H1 (cell line): Measurements from ENCODE around the gene PFN3. TPM values are rescaled to one million over a fixed set of nuclear protein-coding genes. Genes with fewer than 3 reads are reported as not detected.

Experiments used
- CTCF ChIA-PET: fragments of 300-600 bp; sonication (Branson Sonifier 250); formaldehyde crosslinking; loops from one replicate; lab custom pipeline; 2021; ENCODE audit not compliant: partially characterized antibody; lab: Charles Lee
- POLR2A ChIA-PET: fragments of 300-600 bp; sonication (Branson Sonifier 250); formaldehyde crosslinking; loops from one replicate; lab custom pipeline; 2021; ENCODE audit warnings: inconsistent platforms; ENCODE audit not compliant: partially characterized antibody; lab: Charles Lee
- DNase-seq, 2 experiments: peaks; one replicate each; pipeline versions ENCODE4 v3.0.0 to v3.0.0-alpha.2; 2010 to 2022; ENCODE audit warnings: low spot score in 2 of 2, low read depth in 1 of 2, mixed read lengths in 1 of 2
- FAIRE-seq: peaks from 2 replicates; lab custom pipeline; 2011; peaks lifted over from hg19 to GRCh38; lab: Jason Lieb, UNC
- H2AFZ ChIP-seq: 2 replicates; pipeline ENCODE4 v1.8.1; 2012; ENCODE audit warnings: low read length, inconsistent platforms
- H2AK5ac ChIP-seq: 2 replicates; pipeline ENCODE4 v1.6.1; 2013; ENCODE audit warnings: low read depth, low read length
- H2BK120ac ChIP-seq: replicated peaks from 2 replicates; pipeline ENCODE3; 2013; ENCODE audit warnings: low read depth, low read length, inconsistent platforms
- H2BK12ac ChIP-seq: 2 replicates; pipeline ENCODE4 v1.6.1; 2013; ENCODE audit warnings: low read depth, low read length
- H2BK15ac ChIP-seq: 2 replicates; pipeline ENCODE4 v1.6.1; 2013; ENCODE audit warnings: low read length
- H2BK20ac ChIP-seq: 2 replicates; pipeline ENCODE4 v1.6.1; 2013; ENCODE audit warnings: low read length
- H2BK5ac ChIP-seq: 2 replicates; pipeline ENCODE4 v1.6.1; 2013; ENCODE audit warnings: low read depth, low read length
- H3K14ac ChIP-seq: 2 replicates; pipeline ENCODE4 v1.6.1; 2013; ENCODE audit warnings: inconsistent platforms; ENCODE audit not compliant: insufficient read length
- H3K18ac ChIP-seq: 2 replicates; pipeline ENCODE4 v1.6.1; 2013; ENCODE audit warnings: low read length; ENCODE audit errors: extremely low read depth
- H3K23ac ChIP-seq: 2 replicates; pipeline ENCODE4 v1.6.1; 2013; ENCODE audit warnings: inconsistent platforms; ENCODE audit not compliant: insufficient read length
- H3K23me2 ChIP-seq: 2 replicates; pipeline ENCODE4 v1.6.1; 2013; ENCODE audit warnings: low read depth, low read length
- H3K27ac ChIP-seq: 2 replicates; pipeline ENCODE4 v1.6.1; 2011; ENCODE audit warnings: low read depth, low read length, inconsistent platforms
- H3K27me3 ChIP-seq, 4 experiments: replicated peaks in 1 of 4; 1 replicate in 1 of 4; 2 replicates in 3 of 4; pipeline versions ENCODE4 v1.6.1 to v1.8.1; 2011 to 2013; ENCODE audit warnings: low read length in 3 of 4, mild to moderate bottlenecking in 3 of 4, inconsistent platforms in 2 of 4, mixed read lengths in 2 of 4, moderate library complexity in 1 of 4; ENCODE audit not compliant: control insufficient read depth in 3 of 4, insufficient read depth in 3 of 4; ENCODE audit errors: extremely low read depth in 1 of 4
- H3K36me3 ChIP-seq, 4 experiments: 2 replicates each; pipeline versions ENCODE4 v1.6.1 to v1.8.1; 2011 to 2013; ENCODE audit warnings: mild to moderate bottlenecking in 4 of 4, low read length in 3 of 4, moderate library complexity in 2 of 4, control low read depth in 1 of 4, inconsistent platforms in 1 of 4; ENCODE audit not compliant: insufficient read depth in 4 of 4, control insufficient read depth in 2 of 4
- H3K4ac ChIP-seq: replicated peaks from 2 replicates; pipeline ENCODE3; 2013; ENCODE audit warnings: low read length, low read depth, mixed read lengths, inconsistent platforms; ENCODE audit not compliant: insufficient read length
- H3K4me1 ChIP-seq, 4 experiments: replicated peaks in 1 of 4; 1 replicate in 1 of 4; 2 replicates in 3 of 4; pipeline versions ENCODE4 v1.6.1 to v1.8.1; 2011 to 2013; ENCODE audit warnings: low read length in 3 of 4, inconsistent platforms in 2 of 4, mixed read lengths in 1 of 4; ENCODE audit not compliant: insufficient read depth in 4 of 4, control insufficient read depth in 3 of 4
- H3K4me2 ChIP-seq, 2 experiments: 2 replicates each; pipeline versions ENCODE4 v1.6.1 to v1.8.1; 2011 to 2013; ENCODE audit warnings: low read depth in 2 of 2, low read length in 2 of 2, control low read depth in 1 of 2, inconsistent platforms in 1 of 2, mild to moderate bottlenecking in 1 of 2; ENCODE audit not compliant: insufficient read depth in 1 of 2
- H3K4me3 ChIP-seq, 4 experiments: fragments of 200-600, 300-600 bp in 1 of 4; sonication (generic), shearing (Covaris generic), sonication (Bioruptor Twin) in 1 of 4; 2 replicates each; pipeline versions ENCODE4 v1.5.1 to v1.8.1; 2011 to 2016; ENCODE audit warnings: low read length in 4 of 4, low read depth in 3 of 4, control low read depth in 2 of 4, inconsistent platforms in 2 of 4, mild to moderate bottlenecking in 2 of 4, mixed read lengths in 1 of 4, moderate library complexity in 1 of 4; ENCODE audit not compliant: insufficient read depth in 2 of 4; ENCODE audit errors: extremely low read depth in 1 of 4
- H3K56ac ChIP-seq: replicated peaks from 2 replicates; pipeline ENCODE3; 2013; ENCODE audit warnings: low read depth, mild to moderate bottlenecking, mixed read lengths, low read length, inconsistent platforms; ENCODE audit not compliant: insufficient read length
- H3K79me1 ChIP-seq: 2 replicates; pipeline ENCODE4 v1.6.1; 2013; ENCODE audit warnings: low read depth, low read length, control low read depth
- H3K79me2 ChIP-seq, 2 experiments: 2 replicates each; pipeline versions ENCODE4 v1.6.1 to v1.8.1; 2012 to 2013; ENCODE audit warnings: low read length in 2 of 2, mild to moderate bottlenecking in 2 of 2, inconsistent platforms in 1 of 2; ENCODE audit not compliant: insufficient read depth in 2 of 2, control insufficient read depth in 1 of 2
- H3K9ac ChIP-seq, 4 experiments: replicated peaks in 1 of 4; 1 replicate in 1 of 4; 2 replicates in 3 of 4; pipeline versions ENCODE4 v1.6.1 to v1.8.1; 2011 to 2013; ENCODE audit warnings: low read depth in 3 of 4, low read length in 3 of 4, control low read depth in 2 of 4, mild to moderate bottlenecking in 2 of 4, moderate library complexity in 2 of 4, inconsistent platforms in 1 of 4; ENCODE audit errors: extremely low read depth in 1 of 4
- H3K9me3 ChIP-seq, 2 experiments: 2 replicates each; pipeline versions ENCODE4 v1.6.1 to v1.8.1; 2012 to 2013; ENCODE audit warnings: mild to moderate bottlenecking in 2 of 2, moderate library complexity in 2 of 2, control low read depth in 1 of 2, inconsistent platforms in 1 of 2, low read depth in 1 of 2, low read length in 1 of 2, mixed read lengths in 1 of 2; ENCODE audit not compliant: insufficient read depth in 2 of 2
- H4K20me1 ChIP-seq, 2 experiments: replicated peaks in 1 of 2; 2 replicates each; pipeline versions ENCODE3 to v1.8.1; 2011 to 2013; ENCODE audit warnings: inconsistent platforms in 2 of 2, low read length in 2 of 2, mild to moderate bottlenecking in 1 of 2; ENCODE audit not compliant: insufficient read depth in 2 of 2, control insufficient read depth in 1 of 2
- H4K5ac ChIP-seq: 2 replicates; pipeline ENCODE4 v1.6.1; 2013; ENCODE audit warnings: low read length, low read depth, mixed read lengths, inconsistent platforms; ENCODE audit not compliant: insufficient read length
- H4K8ac ChIP-seq: 2 replicates; pipeline ENCODE4 v1.8.0; 2013; ENCODE audit warnings: mild to moderate bottlenecking, moderate library complexity, low read length, inconsistent platforms; ENCODE audit not compliant: insufficient read depth; ENCODE audit errors: extremely low read depth
- H4K91ac ChIP-seq: replicated peaks from 2 replicates; pipeline ENCODE3; 2013; ENCODE audit warnings: low read length, mixed read lengths, inconsistent platforms; ENCODE audit not compliant: insufficient read length
- GABPA ChIP-seq: IDR thresholded peaks from 2 replicates; pipeline ENCODE4 v1.6.1; 2011; ENCODE audit warnings: mild to moderate bottlenecking, low read length, moderate library complexity, borderline replicate concordance; ENCODE audit not compliant: insufficient read depth
- HDAC2 ChIP-seq, 2 experiments: fragments of 300-600 bp in 1 of 2; sonication (generic) in 1 of 2; IDR thresholded peaks; 2 replicates each; pipeline ENCODE4 v1.6.1; 2011 to 2012; ENCODE audit warnings: low read depth in 2 of 2, low read length in 2 of 2, mild to moderate bottlenecking in 2 of 2, moderate library complexity in 2 of 2, borderline replicate concordance in 1 of 2, inconsistent platforms in 1 of 2
- JUND ChIP-seq: IDR thresholded peaks from 2 replicates; pipeline ENCODE4 v1.6.1; 2011; ENCODE audit warnings: mild to moderate bottlenecking, improper control_type of control experiment, low read length
- RAD21 ChIP-seq, 2 experiments: IDR thresholded peaks in 1 of 2; conservative IDR thresholded peaks in 1 of 2; 2 replicates each; pipeline ENCODE4 v1.6.1; 2011; ENCODE audit warnings: low read depth in 2 of 2, low read length in 2 of 2, improper control_type of control experiment in 1 of 2, inconsistent platforms in 1 of 2, mild to moderate bottlenecking in 1 of 2, moderate library complexity in 1 of 2
- RBBP5 ChIP-seq: IDR thresholded peaks from 2 replicates; pipeline ENCODE4 v1.7.1; 2012; ENCODE audit warnings: low read depth, mild to moderate bottlenecking, inconsistent platforms, low read length, moderate library complexity, borderline replicate concordance
- WGBS, 2 experiments: shearing (Covaris generic) in 1 of 2; methylation state at CpG; one replicate each; pipeline versions ENCODE4 v1.1.6 to v1.1.7; 2013 to 2015; ENCODE audit warnings: low lambda C conversion rate in 2 of 2, mixed read lengths in 2 of 2, inconsistent platforms in 1 of 2, low coverage in 1 of 2, missing lambda C conversion rate in 1 of 2; ENCODE audit not compliant: insufficient replicate concordance in 2 of 2, insufficient coverage in 1 of 2, insufficient read length in 1 of 2; ENCODE audit errors: extremely low coverage in 1 of 2, missing lambda C conversion rate in 1 of 2; 5-methylcytosine and 5-hydroxymethylcytosine counted together
- polyA plus RNA-seq, 7 experiments: library from polyadenylated mRNA; depleted of rRNA in 3 of 7; stranded (reverse) in 5 of 7; unstranded in 2 of 7; fragments of >200 nt in 5 of 7; fragments of 200-250 nt in 2 of 7; gene quantifications; 1 replicate in 5 of 7; 2 replicates in 1 of 7; 4 replicates in 1 of 7; pipeline versions ENCODE4 v1.2.1 to v1.2.3, GENCODE V29; 2011 to 2013; ENCODE audit warnings: missing spikeins in 2 of 7, mixed read lengths in 2 of 7
- total RNA-seq: library from RNA; stranded (reverse); fragmentation: NEBNext Ultra II Directional; extraction: Animal tissue kit (Norgen Biotek cat#: 25700); gene quantifications from 2 replicates; pipeline ENCODE4 v1.2.1, GENCODE V29; 2021

Gene PFN3
- total and polyA plus RNA-seq, 2 of the 8 experiments (the other 6 are each of a cell fraction or from before 2014, with no cell fraction given) = not detected

- H3K9me3 ChIP-seq = no peaks in the 10 kb centered on the region
- no peak overlapping the region for H2BK120ac ChIP-seq
- no peak overlapping the region; the same call in 1 of the 2 replicates for H3K27ac ChIP-seq
- no peak overlapping the region for H2BK20ac ChIP-seq
- no peak overlapping the region for H3K18ac ChIP-seq
- H3K23ac ChIP-seq = no peak overlapping the region
- H3K4me2 ChIP-seq = no peak overlapping the region
- H3K23me2 ChIP-seq = peaks cover 3% of the 10 kb centered on the region; the same call in 1 of the 2 replicates
- no peaks in the 10 kb centered on the region for H3K79me2 ChIP-seq
- no peak overlapping the region for H2AFZ ChIP-seq
- peaks cover 0 to 6% (median 4%) of the 10 kb centered on the region in 4 experiments; a peak in 4 of 7 replicates for H3K27me3 ChIP-seq
- TF ChIP-seq JUND (no peak), GABPA (no peak), RAD21 (IDR thresholded peaks at IDR 0.05 in 1 of 2, conservative IDR thresholded peaks at IDR 0.05 in 1 of 2; ENCODE audit: low read depth in 2 of 2, low read length in 2 of 2) (no peak), RBBP5 (no peak), HDAC2 (IDR thresholded peaks at IDR 0.05; ENCODE audit: borderline replicate concordance in 1 of 2, low read depth in 2 of 2, low read length in 2 of 2) (no peak)
- no peaks in the 10 kb centered on the region for H4K20me1 ChIP-seq
- no peak overlapping the region for H4K91ac ChIP-seq
- H2BK5ac ChIP-seq = no peak overlapping the region
- FAIRE-seq = no peak
- no peak overlapping the region for H3K4ac ChIP-seq
- H2BK12ac ChIP-seq = no peak overlapping the region
- H3K4me3 ChIP-seq = no peak overlapping the region
- no peaks in the 10 kb centered on the region for H3K36me3 ChIP-seq
- CTCF ChIA-PET = interaction anchor here (1.4 to 15.6 kb wide), 5 partner anchors 10 to 46 kb away, joined by 3 to 251 read pairs (median 20); partner anchors contain the start of gene MXD3
- WGBS, 2 experiments = 77% methylated on average over 3 of the region's 3 CpGs; no CpG with 5 or more reads in 1 of the 2 experiments
- POLR2A ChIA-PET = interaction anchor here (0.7 to 3.1 kb wide), 3 partner anchors 9 to 88 kb away, joined by 3 to 25 read pairs (median 4); partner anchors contain the start of gene LMAN2
- no peak overlapping the region for H2BK15ac ChIP-seq
- no peak overlapping the region for H4K8ac ChIP-seq
- no peak overlapping the region for H3K9ac ChIP-seq
- no peak overlapping the region for H4K5ac ChIP-seq
- no peaks in the 10 kb centered on the region for H3K79me1 ChIP-seq
- DNase-seq = no peak
- H3K14ac ChIP-seq = no peak overlapping the region
- H3K4me1 ChIP-seq = peaks cover 0 to 11% (median 8%) of the 10 kb centered on the region in 4 experiments; a peak in 6 of 7 replicates
- no peak overlapping the region for H2AK5ac ChIP-seq
- H3K56ac ChIP-seq = no peak overlapping the region
These were observed 40.6 kb downstream of the PFN3 start for GRCh38 chr5:177359860-177360259.
